ENCODE results near the gene SEMA3A.
"Not testable (repeated sequence)": the region's sequence is repeated elsewhere in the genome, so short reads cannot be mapped to it uniquely, and the experiment has no call there.

SEMA3A gene

GRCh38 chr7:84060760-84061261 lies 133.8 kb downstream of the SEMA3A start:
- no peak for TF ChIP-seq CTCF (conservative IDR thresholded peaks at IDR 0.05; ENCODE audit: low read depth, low read length)
- no peak for DNase-seq (ENCODE audit: low read depth)
- no peak overlapping the region for H3K4me3 ChIP-seq (ENCODE audit: low read length)

GRCh38 chr7:84060000-84060399 lies 134.6 kb downstream of the SEMA3A start:
- TF ChIP-seq CTCF (conservative IDR thresholded peaks at IDR 0.05; ENCODE audit: low read depth, low read length) = no peak
- H3K4me3 ChIP-seq (ENCODE audit: low read length) = no peak overlapping the region
- DNase-seq (ENCODE audit: low read depth) = no peak

- no peak overlapping the region for H3K4me3 ChIP-seq (ENCODE audit: low read length)
- no peak for DNase-seq (ENCODE audit: low read depth)
- no peak for TF ChIP-seq CTCF (conservative IDR thresholded peaks at IDR 0.05; ENCODE audit: low read depth, low read length)
These were observed 136.1 kb downstream of the SEMA3A start for GRCh38 chr7:84058311-84059076.

- no peak overlapping the region for H3K4me3 ChIP-seq (ENCODE audit: low read length)
- no peak for DNase-seq (ENCODE audit: low read depth)
- TF ChIP-seq CTCF (conservative IDR thresholded peaks at IDR 0.05; ENCODE audit: low read depth, low read length) = no peak
These were observed 137.0 kb downstream of the SEMA3A start for GRCh38 chr7:84057576-84057975.

GRCh38 chr7:84055904-84056605 lies 138.5 kb downstream of the SEMA3A start:
- no peak for DNase-seq (ENCODE audit: low read depth)
- no peak for TF ChIP-seq CTCF (conservative IDR thresholded peaks at IDR 0.05; ENCODE audit: low read depth, low read length)
- no peak overlapping the region for H3K4me3 ChIP-seq (ENCODE audit: low read length)

- not testable (repeated sequence) for DNase-seq (ENCODE audit: low read depth)
These were observed 139.4 kb downstream of the SEMA3A start for GRCh38 chr7:84055199-84055598.

GRCh38 chr7:84049071-84049836 lies 145.3 kb downstream of the SEMA3A start:
- no peak for DNase-seq (ENCODE audit: low read depth)
- no peak overlapping the region for H3K4me3 ChIP-seq (ENCODE audit: low read length)
- TF ChIP-seq CTCF (conservative IDR thresholded peaks at IDR 0.05; ENCODE audit: low read depth, low read length) = no peak

More at GRCh38 chr7:84055199-84055598, 139.4 kb downstream of the SEMA3A start:
- H3K4me3 ChIP-seq (ENCODE audit: low read length) = not testable (repeated sequence)

Measured in retinal pigment epithelial cell (primary cell).